Right ventricle myocardium superior (tissue), 1 donor: Measurements from ENCODE around the gene NOM1. TPM values are rescaled to one million over a fixed set of nuclear protein-coding genes. Genes with fewer than 3 reads are reported as not detected.

Experiments
- ATAC-seq: fragments of 200-7000 bp; cut with Tn5 transposase; one replicate; pipeline ENCODE4 v1.9.1; 2020; ENCODE audit warnings: mild to moderate bottlenecking; ENCODE audit not compliant: poor library complexity
- DNase-seq: peaks from one replicate; pipeline ENCODE4 v3.0.0-alpha.2; 2020
- intact Hi-C: fragments of 100-400 bp; cut with DNase I; formaldehyde crosslinking; loops from one replicate; pipeline ENCODE4 v1.11.2; 2022
- total RNA-seq: library from RNA; stranded (reverse); fragmentation: NEBNext Ultra II Directional; extraction: Animal tissue kit (Norgen Biotek cat#: 25700); gene quantifications from one replicate; pipeline ENCODE4 v1.2.1, GENCODE V29; 2021
- donor health status: DM: no; HTN: yes; CAD: no; lungs with severe emphysema.

The NOM1 gene
- total RNA-seq, 1 donor from 2014 or later = 9.7 TPM

DNA sequence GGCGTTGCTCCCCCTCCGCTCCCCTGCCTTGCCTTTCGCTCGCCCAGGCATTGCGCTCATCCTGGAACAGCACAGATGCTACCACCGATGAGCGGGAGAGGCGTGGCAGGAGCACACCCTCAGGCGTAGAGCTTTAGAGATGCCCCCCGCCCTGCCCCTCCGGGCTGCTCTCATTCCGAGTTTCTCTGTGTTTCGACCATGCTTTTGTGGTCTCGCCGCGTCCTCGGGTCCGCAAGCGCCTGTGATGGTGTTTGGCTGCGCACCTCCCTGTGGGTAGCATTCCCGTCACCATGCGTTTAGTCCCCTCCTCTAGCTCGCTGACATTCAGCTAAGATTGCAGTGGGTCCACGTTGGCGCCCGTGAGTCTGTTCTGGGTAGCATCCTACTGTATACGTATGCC is 18.7 kb downstream of the NOM1 start:
- ATAC-seq = no peak

DNA sequence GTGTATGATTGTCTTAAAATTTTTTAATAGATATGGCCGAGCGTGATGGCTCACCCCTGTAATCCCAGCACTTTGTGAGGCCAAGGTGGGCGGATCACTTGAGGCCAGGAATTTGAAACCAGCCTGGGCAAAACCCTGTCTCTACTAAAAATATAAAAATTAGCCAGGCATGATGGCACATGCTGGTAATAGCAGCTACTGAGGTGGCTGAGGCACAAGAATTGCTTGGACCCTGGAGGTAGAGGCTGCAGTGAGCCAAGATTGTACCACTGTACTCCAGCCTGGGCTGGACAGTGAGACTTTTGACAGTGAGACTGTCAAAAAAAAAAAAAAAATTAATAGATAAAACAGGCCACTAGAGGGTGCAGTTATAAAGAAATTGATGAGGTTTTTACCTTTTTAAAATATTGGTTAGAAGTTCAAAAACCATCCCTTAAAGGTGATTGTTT is 20.5 kb downstream of the NOM1 start:
- no peak for DNase-seq
- ATAC-seq = no peak
- intact Hi-C loops = loop anchor here (10.0 kb wide), 1 partner anchor 305 kb away; no protein-coding TSS in a partner anchor

More for the DNA sequence above, 18.7 kb downstream of the NOM1 start:
- DNase-seq = no peak
- intact Hi-C loops = loop anchor here (10.0 kb wide), 1 partner anchor 307 kb away; no protein-coding TSS in a partner anchor

DNA sequence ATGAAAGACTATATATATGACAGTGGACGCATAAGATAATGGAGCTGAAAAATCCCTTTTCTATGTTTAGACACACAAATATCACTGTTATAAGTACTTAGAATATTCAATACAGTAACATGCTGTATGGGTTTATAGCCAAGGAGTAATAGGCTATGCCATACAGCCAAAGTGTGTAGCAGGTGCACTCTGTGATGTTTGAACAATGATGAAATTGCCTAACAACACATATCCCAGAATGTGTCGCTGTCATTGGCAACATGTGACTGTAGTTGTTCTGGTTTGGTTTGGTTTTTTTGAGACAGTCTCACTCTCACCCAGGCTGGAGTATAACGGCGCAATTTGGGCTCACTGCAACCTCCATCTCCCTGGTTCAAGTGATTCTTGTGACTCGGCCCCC is 26.1 kb downstream of the NOM1 start:
- intact Hi-C loops = no loop called here
- no peak for ATAC-seq

DNA sequence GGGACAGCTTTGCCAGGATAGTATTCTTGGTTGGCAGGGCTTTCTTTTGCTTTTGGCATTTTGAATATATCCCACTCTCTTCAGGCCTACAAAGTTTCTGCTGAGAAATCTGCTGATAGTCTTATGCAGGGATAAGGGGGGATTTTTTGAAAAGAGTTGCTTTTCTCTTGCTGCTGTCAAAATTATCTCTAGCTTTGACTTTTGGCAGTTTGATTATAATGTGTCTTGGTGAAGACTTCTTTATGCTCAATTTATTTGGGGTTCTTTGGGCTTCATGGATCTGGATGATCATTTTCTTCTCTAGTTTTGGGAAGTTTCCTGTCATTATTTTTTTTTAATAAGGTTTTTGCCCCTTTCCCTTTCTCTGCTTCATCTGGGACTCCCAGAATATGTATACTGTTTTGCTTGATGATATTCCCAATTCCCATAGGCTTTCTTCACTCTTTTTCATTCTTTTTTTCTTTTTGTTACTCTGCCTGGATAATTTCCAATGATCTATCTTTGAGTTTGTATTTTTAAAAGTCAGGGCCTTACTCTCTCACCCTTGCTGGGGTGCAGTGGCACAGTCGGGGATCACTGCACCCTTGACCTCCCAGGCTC is 29.6 kb downstream of the NOM1 start:
- no peak for ATAC-seq
- no peak for DNase-seq
- intact Hi-C loops = no loop called here

More for the DNA sequence above, 26.1 kb downstream of the NOM1 start:
- DNase-seq = no peak

DNA sequence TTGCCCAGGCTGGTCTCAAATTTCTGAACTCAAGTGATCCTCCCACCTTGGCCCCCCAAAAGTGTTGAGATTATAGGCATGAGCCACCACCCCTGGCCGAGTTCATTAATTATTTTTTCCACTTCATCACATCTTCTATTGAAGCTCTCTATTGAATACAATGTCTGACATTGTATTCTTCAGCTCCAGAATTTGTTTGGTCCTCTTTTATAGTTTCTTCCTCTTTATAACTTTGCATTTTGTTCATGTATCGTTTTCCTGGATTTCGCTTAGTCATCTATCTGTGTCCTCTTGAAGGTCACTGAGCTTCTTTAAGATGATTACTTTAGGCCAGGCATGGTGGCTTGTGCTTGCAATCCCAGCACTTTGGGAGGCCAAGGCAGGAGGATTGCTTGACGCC is 30.2 kb downstream of the NOM1 start:
- no peak for ATAC-seq
- no peak for DNase-seq
- intact Hi-C loops = no loop called here

DNA sequence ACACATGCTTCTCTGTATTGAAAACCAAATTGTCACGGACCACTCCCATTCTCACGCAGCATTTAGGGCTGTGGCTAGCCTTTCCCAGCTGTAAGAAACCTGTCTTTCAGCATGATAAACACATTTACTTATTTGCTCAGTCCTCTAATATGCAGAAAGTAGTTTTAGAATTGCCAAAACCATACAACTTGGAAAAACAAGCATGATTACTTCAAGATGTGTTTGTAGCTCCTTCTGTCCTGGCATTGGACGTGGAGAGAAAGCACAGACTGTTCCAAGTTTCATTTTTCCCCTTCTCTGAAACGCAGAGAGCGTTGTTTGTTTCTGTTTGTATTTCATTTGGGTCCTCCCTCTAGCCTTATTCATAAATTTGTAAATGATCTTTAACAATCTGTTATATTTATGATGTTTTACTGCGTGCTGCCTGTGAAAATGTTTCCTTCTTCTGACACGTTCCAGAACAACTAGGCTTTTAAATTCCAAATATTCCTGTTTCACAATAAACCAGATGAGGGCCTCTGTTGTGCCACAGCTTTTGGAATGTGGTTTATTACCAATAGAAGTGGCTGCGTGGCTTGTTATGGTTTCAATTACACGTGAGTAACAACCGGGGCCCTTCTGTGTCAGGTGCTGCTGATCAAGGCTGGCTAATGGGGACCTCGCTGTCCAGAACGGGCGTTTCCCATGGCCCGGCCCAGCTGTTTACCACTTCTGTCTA is 34.8 kb downstream of the NOM1 start:
- DNase-seq = no peak
- intact Hi-C loops = no loop called here
- peak; percentile 18 for ATAC-seq

DNA sequence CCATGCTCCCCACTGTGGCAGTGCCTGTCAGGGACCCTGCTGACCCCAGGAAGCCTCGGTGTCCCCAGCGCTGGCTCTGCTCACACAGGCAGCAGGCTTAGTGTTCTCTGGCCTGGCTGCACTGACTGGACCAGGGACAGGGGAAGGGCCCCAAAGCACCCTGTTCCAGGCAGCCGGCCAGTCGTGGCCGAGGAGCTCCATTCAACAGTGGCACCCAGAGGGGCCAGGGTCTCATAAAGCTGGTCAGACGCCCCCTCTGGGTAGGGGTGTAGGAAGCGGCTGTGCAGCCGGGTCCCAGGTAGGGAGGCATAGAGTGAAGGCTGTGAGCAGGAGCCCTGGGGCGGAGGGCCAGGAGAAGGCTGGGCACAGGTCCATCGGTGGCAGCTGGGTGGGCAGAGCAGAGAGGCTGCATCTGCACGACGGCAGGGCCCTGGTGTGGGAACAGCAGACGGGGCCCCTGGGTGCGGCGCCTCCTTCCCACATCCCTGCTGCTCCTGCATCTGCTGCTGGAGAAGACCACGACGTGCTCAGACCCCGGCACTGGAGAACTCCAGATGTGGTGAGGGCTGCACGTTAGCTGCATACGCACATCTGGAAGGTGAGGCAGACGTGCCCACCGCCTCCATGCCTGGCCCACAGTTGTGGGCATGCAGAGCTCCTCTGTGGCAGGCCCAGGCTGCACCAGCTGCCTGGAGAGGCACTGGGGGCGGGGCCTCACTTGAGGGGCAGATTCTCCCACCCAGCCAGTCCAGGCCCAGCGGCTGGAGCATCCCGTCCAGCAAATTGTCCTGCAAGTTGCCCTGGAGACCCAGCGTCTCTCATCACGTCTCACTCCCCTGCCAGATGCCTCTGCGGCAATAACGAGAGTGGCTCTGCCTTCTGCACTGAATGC is 35.8 kb downstream of the NOM1 start:
- DNase-seq (no peak), ATAC-seq (no peak)
- intact Hi-C loops = no loop called here

DNA sequence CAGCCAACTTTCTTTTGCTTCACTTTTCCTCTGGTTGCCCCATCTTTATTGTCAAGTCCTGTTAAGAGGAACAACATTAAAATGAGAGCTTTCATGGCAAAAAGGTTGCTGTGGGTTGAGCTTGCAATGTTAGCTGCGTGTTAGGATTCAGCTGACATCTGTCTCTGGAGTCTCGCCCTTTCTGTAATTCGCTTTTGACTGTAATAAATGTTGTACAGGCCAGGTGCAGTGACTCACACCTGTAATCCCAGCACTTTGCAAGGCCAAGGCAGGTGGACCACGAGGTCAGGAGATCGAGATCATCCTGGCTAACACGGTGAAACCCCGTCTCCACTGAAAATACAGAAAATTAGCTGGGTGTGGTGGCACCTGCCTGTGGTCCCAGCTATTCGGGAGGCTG is 36.9 kb downstream of the NOM1 start:
- intact Hi-C loops = no loop called here
- no peak for DNase-seq
- no peak for ATAC-seq

DNA sequence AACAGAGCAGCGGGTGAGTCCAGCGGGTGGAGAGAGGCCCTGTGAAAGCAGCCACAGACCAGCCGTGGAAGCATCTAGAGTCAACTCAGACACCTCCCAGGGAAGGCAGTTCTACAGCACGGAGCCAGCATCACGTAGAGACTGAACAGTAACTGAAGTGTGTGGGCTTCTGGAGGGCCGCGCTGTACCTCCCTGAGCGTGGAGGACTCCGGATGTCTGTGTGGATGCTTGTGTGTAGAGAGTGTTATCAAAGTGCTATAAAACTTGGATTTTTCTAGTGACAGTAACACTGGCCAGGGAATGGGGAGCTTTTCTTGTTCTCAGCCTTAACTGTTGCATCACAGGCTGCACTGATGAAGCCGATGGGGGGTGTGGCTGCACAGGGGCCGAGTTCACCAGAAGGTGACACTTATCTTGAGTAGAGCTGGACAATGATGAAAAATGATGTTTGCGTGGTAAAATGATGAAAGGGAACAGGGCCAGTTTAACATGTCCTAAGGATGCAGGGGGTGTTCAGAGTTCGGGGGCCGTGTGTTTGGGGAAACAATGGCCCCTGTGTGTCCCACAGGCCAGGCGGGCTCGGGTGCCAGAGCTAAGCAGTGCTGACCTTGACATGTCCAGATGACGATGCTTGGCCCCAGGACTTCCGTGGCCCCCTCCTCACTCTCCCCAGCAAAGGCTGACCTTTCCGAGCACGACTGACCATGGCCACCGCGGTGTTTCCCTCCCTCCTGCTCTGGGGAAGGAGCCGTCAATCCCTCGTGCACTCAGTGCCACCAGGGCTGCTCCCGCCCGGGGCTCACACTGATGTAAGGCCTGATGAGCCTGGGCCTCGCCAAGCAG is 39.1 kb downstream of the NOM1 start:
- ATAC-seq = no peak
- no peak for DNase-seq
- intact Hi-C loops = no loop called here

DNA sequence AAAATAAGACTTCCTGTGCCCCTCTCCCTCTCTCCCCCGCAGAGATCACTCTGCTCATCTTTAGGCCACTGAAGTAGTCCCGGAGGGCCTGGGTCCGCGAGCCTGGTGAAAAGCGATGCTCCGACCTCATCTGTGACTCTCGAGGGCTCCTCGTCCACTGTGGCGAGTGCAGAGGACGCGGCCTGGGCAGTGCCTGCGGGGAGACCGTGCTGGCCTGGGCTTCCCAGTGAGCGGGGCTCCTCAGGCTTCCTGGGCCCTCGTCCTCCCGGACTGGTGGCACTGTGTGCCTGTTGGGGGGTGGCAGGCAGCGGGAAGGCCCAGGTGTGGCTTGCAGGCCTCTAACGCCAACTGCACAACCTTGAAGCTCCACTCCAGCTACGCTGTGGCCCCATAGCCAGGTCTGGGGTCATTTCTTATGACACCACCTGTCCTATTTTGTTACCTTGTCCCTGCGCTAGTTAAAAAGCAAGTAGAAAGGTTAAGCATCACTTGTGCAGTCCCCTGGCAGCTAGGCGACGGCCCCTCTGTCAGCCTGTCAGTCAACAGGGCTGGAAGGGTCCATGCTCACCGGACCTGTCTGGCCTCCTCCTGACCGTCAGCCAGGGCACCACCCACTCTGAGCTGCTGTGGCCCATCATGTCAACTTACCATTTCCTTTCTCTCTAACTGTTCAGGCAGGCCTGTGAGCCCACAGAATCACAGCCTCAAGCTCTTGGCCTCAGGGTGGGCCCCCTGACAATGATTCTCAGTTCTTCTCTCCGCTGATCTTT is 40.4 kb downstream of the NOM1 start:
- DNase-seq (no peak), ATAC-seq (no peak)
- intact Hi-C loops = no loop called here

DNA sequence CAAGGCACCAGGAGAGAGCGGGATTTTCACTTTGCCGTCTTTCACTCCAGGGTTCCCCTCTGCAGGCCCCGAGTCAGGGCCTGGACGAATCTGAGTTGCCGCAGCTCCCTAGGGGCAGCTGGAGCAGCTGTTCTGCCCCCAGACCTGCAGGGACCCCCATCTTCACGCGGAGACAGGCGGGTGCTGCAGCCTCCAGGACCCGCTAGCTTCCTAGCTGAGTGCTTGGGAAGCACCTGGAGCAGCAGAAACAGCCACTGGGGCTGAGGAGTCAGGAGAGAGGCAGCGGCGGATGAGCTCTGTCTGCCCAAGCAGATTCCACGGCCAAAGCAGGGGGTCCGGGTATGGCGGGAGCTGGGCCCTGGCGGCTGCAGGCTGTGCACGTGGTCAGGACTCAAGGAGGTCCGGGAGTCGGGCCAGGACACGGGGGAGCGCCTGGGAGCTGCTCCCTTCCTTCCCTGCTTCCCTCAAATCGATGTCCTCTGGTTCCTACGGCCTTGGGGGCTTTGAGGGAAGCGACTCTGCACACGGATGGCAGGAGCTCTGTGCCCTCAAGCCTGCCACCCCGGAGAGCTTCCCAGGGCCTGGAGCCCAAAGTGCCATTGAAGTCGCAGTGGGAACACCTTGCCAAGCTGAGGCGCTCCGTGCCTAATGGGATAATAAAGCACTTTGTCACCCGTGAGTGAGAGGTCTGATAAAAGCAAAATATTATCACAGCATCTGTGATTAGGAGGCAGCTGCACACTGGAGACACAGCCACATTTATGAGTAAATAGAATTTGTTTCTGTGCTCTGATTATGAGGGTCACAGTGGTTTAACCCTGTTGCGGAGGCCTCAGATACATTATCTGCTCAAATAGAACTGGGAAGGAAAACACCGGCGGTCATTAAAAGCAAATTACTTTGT is 43.8 kb downstream of the NOM1 start:
- peak; percentile 73 for ATAC-seq
- intact Hi-C loops = no loop called here
- peak; percentile 61 for DNase-seq

DNA sequence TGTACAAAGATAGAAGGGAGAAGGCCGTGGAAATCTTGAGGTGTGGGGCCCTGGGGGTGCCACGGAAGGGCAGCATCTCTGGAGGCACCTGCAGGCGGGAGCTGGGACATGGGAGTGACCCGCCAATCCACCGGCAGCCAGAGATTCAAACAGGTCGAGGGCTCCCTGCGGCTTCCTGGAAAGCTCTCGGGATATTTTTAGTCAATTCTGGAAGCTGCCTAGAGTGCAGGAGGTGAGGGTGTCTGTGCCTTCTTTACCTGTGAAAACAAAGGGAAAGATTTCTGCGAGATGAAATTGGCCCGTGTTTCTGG is 44.4 kb downstream of the NOM1 start:
- DNase-seq (no peak), ATAC-seq (no peak)
- intact Hi-C loops = no loop called here

DNA sequence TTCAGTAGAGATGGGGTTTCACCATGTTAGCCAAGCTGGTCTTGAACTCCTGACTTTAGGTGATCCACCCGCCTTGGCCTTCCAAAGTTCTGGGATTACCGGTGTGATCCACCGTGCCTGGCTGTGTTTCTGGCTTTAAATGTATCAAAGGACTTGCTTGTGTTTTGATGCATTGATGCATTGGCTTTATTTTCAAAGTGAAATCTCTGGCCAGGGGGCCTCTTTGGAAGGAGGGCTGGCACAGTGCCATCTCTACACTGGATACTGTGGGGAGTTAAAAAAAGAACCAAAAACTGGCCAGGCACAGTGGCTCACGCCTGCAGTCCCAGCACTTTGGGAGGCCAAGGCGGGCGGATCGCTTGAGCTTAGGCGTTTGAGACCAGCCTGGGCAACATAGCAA is 44.9 kb downstream of the NOM1 start:
- ATAC-seq (no peak), DNase-seq (no peak)
- intact Hi-C loops = no loop called here

DNA sequence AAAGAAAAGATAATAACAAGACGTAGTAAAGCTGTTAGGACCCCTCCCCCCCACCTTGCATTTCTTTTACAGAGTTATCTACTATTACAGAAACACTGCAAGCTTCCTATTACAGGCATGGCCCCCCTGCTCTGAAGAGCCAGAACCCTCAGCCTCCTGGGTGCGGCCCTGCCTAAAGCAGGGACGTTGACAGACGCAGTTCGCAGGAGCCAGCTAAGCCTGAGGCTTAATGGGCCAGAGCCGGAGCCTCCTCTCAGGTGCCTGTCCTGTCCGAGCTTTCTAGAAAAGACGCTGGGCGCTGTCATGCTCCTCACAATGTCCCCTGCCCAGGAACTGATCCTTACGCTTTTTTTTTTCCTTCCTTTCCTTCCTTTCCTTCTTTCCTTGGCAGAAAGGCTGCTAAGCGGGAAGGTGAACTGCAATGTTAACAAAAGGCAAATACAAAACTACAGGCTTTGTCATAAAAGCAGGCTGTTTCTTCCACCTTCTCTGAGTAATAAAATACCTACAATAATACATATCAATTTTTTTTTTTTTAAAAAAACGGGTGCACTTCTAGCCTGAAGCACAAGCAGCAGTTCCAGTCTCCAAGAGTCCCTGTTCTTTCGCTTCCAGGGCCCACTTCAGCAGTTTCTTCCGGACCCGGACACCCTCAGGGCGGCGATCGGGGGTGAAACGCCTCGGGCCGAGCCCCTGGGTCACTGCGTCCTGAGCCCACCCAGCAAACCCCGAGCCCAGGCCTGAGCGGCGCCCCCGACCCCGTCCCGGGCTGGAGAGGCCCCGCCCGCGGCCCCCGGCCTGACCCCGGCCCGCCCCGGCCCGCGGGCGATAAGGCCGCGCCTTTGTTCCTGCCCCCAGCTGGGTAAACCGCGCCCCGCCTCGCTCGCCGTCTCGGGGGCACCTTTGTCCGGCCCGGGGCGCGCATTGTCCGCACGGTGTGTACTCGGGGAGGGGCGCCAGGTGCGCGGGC is 49.8 kb downstream of the NOM1 start:
- ATAC-seq (no peak), DNase-seq (no peak)
- intact Hi-C loops = no loop called here

DNA sequence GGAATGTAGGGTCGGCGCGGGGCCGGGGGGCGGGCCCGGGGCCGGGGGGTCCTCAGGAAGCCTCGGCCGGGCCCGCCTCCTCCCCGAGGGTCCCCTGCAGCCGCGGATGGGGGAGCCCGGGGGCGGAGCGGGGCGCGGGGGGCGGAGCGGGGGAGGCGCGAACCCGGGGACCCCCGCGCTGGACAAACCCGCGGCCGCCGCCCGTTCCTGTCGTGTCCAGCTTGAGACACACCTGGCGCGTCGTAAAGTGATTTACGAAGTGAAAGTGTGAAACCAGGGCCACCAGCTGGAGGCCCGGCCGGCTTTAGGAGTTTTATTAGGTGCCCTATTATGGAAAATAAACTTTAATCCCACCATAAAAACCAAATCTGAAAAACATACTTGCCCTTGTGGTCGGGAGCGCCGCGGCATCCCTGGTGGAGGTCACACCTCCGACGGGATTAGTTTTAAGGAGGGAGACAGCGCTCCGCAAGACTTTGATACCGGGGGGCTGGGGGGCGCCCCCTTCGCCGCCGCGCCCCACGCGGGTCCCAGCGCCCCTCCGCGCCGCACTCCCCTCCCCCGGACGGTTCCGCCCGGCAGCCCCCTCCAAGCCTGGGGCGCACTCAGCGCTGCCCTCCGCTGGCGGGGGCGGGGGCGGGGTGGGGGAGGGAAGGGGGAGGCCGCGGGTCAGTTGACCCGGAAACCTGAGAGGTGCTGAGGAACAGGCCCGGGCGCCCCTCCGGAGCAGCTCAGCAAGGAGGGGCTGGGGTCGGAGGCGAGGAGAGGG is 50.6 kb downstream of the NOM1 start:
- ATAC-seq (no peak), DNase-seq (no peak)
- intact Hi-C loops = no loop called here
